HCT116 (cell line): ENCODE results near the gene KRT14.

ENCODE experiments used
- POLR2A ChIP-seq: IDR thresholded peaks from 2 replicates; pipeline ENCODE4 v1.7.0; 2011; ENCODE audit warnings: borderline replicate concordance; ENCODE audit not compliant: insufficient read depth, insufficient read length; ENCODE audit errors: extremely low read depth
- YY1 ChIP-seq: IDR thresholded peaks from 2 replicates; pipeline ENCODE4 v1.6.1; 2011; ENCODE audit warnings: low read length, low read depth, moderate library complexity, mild to moderate bottlenecking; ENCODE audit not compliant: insufficient replicate concordance; ENCODE audit errors: extremely low read depth
- TF ChIP-seq, protein P1 (sequence below): IDR thresholded peaks from 2 replicates; pipeline ENCODE4 v1.6.1; 2012; ENCODE audit warnings: low read depth

DNA sequence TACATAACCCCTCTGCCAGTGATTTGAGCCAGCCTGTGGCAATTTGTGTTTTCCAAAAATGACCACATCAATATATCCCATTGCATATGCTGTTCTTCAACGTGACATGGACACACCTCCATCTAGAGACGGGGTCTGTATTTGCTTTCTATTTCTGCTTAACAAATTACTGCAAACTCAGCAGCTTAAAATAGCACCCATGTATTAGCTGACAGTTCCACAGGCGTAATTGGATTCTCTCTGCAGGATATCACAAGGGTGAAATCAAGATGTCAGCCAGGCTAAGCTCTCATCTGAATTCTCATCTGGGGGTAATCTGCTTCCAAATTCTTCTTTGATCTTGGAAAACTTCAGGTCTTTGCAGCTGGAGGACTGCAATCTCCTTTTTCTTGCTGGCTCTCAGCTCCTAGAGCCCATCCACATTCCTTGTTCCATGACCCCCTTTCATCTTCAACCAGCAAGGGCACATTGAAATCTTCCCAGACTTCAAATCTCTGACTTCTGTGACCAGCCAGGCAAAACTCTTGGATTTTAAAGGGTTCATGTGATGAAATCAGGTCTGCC, 23.0 kb downstream of the KRT14 start:
- TF ChIP-seq, protein P1, sequence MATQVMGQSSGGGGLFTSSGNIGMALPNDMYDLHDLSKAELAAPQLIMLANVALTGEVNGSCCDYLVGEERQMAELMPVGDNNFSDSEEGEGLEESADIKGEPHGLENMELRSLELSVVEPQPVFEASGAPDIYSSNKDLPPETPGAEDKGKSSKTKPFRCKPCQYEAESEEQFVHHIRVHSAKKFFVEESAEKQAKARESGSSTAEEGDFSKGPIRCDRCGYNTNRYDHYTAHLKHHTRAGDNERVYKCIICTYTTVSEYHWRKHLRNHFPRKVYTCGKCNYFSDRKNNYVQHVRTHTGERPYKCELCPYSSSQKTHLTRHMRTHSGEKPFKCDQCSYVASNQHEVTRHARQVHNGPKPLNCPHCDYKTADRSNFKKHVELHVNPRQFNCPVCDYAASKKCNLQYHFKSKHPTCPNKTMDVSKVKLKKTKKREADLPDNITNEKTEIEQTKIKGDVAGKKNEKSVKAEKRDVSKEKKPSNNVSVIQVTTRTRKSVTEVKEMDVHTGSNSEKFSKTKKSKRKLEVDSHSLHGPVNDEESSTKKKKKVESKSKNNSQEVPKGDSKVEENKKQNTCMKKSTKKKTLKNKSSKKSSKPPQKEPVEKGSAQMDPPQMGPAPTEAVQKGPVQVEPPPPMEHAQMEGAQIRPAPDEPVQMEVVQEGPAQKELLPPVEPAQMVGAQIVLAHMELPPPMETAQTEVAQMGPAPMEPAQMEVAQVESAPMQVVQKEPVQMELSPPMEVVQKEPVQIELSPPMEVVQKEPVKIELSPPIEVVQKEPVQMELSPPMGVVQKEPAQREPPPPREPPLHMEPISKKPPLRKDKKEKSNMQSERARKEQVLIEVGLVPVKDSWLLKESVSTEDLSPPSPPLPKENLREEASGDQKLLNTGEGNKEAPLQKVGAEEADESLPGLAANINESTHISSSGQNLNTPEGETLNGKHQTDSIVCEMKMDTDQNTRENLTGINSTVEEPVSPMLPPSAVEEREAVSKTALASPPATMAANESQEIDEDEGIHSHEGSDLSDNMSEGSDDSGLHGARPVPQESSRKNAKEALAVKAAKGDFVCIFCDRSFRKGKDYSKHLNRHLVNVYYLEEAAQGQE: no peak
- TF ChIP-seq POLR2A: no peak
- no peak for TF ChIP-seq YY1
